Ovary (tissue), 3 donors: Measurements from ENCODE around the gene TUB.

Experiments used
- EP300 ChIP-seq: sonication (generic); formaldehyde crosslinking; IDR thresholded peaks from one replicate; pipeline ENCODE4 v1.6.1; 2017; ENCODE audit warnings: antibody characterized with exemption
- POLR2A ChIP-seq: fragments of 450-650 bp; IDR thresholded peaks from one replicate; pipeline ENCODE4 v1.6.1; 2017; ENCODE audit warnings: antibody characterized with exemption, mild to moderate bottlenecking, moderate library complexity
- TF ChIP-seq, protein P1 (sequence below), 3 donors: fragments of 450-650 bp in 2 of 3; fragments of 200-600 bp in 1 of 3; IDR thresholded peaks; one replicate each; pipeline versions ENCODE4 v1.5.1 to v1.8.0; 2016 to 2022; ENCODE audit warnings: antibody characterized with exemption in 3 of 3, mild to moderate bottlenecking in 1 of 3
- donor health status: DM: no; HTN: no; CAD: no.

DNA sequence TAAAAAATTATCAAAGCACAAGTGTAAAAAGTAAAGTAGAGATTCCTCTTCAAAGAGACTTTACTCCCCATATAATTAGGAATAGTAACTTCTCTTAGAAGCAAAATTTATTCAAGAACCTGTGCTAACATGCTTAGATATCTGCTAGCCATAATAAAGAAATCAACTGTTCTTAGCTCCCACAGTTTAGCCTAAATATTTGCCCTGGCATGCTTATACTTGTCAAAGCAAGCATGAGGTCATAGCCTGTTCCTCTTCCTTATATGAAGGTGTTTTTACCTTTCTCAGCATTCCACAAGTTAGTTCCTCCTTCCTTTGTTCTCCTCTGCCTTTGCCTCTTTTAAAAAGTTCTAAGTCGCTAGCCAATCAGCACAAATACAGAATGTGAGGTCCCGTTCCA lies 57.5 kb downstream of the TUB start:
- TF ChIP-seq, protein P1, sequence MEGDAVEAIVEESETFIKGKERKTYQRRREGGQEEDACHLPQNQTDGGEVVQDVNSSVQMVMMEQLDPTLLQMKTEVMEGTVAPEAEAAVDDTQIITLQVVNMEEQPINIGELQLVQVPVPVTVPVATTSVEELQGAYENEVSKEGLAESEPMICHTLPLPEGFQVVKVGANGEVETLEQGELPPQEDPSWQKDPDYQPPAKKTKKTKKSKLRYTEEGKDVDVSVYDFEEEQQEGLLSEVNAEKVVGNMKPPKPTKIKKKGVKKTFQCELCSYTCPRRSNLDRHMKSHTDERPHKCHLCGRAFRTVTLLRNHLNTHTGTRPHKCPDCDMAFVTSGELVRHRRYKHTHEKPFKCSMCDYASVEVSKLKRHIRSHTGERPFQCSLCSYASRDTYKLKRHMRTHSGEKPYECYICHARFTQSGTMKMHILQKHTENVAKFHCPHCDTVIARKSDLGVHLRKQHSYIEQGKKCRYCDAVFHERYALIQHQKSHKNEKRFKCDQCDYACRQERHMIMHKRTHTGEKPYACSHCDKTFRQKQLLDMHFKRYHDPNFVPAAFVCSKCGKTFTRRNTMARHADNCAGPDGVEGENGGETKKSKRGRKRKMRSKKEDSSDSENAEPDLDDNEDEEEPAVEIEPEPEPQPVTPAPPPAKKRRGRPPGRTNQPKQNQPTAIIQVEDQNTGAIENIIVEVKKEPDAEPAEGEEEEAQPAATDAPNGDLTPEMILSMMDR (IDR thresholded peaks at IDR 0.05), result no peak
- TF ChIP-seq EP300 (no peak), POLR2A (no peak)
